Superior temporal gyrus (tissue), 1 donor: Measurements from ENCODE around the gene KBTBD13.
"Not testable (repeated sequence)": the region's sequence is repeated elsewhere in the genome, so short reads cannot be mapped to it uniquely, and the experiment has no call there.

Experiments
- DNase-seq: peaks from one replicate; pipeline ENCODE4 v3.0.0-alpha.2; 2016; ENCODE audit errors: extremely low spot score

KBTBD13 gene

GRCh38 chr15:65076486-65077290 lies at the start of gene KBTBD13:
Gene KBTBD13 (plus strand): TSS chr15:65076746. CDS start chr15:65076816, 70 bp downstream.
- DNase-seq, result no peak

DNA sequence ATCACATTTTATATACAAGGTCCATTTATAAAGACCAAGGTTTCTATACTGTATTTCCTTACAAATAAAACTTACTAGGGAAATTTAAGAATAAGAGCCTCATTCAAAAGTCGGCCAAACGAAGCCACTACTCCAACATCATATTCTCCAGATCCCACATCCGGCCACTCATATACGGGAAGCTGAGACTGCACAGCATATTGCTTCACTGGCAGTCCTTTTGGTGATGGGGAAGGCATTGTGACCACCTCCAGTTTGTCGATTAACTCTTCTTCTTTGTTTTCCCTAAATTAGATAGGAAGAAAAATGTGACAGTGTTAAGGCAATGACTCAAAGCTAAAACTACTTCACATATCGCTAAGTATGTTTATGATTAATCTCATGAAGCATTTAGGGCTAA lies 49.8 kb upstream of the KBTBD13 start:
- DNase-seq, result no peak

GRCh38 chr15:65027593-65027992 lies 49.0 kb upstream of the KBTBD13 start:
- no peak for DNase-seq

DNA sequence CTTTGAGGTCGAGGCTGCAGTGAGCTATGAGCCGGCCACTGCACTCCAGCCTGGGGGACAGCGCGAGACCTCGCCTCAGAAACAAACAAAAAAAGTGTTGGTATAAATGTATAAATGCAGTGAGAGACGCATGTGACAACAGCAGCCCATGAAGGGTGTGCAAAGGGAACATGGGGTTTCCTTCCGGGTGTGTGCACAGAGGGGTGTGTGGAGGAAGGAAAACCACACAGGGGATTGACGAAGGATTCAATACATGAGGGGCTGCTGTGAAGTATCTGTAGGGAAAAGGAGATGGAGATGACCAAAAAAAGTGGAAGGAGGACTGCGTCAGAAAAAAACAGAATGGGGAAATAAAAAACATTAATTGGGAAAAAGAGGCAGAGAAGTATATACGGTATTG lies 48.2 kb upstream of the KBTBD13 start:
- no peak for DNase-seq

- DNase-seq, result peak; percentile 89
Observed at GRCh38 chr15:65028921-65029735, 47.4 kb upstream of the KBTBD13 start, which contains the start of gene MTFMT. Gene MTFMT (minus strand): TSS chr15:65029639. CDS start chr15:65029613, 26 bp downstream.

DNA sequence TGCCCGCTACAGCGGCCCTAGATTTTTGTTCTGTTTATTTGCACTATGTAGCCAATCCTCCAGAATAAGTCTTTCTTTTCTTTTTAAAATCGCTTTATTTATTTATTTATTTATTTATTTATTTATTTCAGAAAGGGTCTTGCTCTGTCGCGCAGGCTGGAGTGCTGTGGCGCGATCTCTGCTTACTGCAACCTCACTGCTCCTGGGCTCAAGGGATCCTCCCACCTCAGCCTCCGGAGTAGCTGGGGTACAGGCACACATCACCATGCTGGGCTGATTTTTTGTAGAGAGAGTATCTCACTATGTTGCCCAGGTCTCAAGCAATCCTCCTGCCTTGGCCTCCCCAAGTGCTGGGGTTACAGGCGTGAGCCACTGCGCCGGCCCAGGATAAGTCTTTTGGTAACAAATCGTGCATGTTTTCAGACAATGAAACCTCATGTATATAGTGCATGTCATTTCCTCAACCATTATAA lies 46.8 kb upstream of the KBTBD13 start:
- DNase-seq, result no peak

GRCh38 chr15:65032801-65033537 lies 43.6 kb upstream of the KBTBD13 start:
- peak; percentile 59 for DNase-seq

DNA sequence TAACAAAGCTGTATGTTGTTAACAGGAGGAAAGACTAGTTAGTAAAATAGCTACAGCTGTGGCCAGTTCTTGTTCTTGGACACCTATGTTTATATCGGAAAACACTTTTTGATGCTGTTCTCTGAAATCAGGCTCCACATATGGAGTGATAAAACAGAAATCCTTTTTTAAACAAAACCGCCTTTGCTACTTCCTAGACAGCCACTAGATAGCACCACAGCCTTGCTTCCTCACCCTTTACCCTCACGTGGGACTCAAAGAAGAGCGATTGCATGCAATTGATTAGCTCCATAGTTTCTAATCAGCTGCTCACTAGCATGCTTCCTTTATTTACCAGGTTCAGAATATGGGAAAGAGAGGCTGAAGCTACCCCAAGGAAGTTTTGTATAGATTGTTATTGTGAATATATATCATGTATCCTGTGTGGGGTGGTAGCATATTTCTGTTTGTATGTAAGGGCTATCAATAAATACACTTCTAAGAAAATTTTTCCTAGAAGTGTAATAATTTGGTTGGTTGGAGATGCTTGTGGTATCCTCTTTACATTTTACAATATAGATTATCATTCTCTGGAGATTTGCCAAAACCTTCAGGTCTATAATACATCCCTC lies 42.8 kb upstream of the KBTBD13 start:
- peak; percentile 75 for DNase-seq

- no peak for DNase-seq
Observed at GRCh38 chr15:65034719-65035118, 41.8 kb upstream of the KBTBD13 start.

- no peak for DNase-seq
Observed at GRCh38 chr15:65037309-65037708, 39.2 kb upstream of the KBTBD13 start.

DNA sequence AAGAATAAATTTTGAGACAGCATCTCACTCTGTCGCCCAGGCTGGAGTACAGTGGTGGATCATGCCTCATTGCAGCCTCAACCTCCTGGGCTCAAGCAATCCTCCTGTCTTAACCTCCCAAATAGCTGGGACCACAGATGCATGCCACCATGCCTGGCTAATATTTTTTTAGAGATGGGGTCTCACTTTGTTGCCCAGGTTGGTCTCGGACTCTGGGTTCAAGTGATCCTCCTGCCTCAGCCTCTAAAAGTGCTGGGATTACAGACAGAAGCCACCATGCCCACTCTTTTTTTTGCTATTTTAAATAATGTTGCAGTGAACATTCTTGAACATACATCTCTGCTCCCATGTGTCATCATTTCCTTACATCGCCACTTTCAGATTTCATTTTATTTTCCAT lies 38.1 kb upstream of the KBTBD13 start:
- no peak for DNase-seq

GRCh38 chr15:65038836-65039235 lies 37.7 kb upstream of the KBTBD13 start:
- no peak for DNase-seq

DNA sequence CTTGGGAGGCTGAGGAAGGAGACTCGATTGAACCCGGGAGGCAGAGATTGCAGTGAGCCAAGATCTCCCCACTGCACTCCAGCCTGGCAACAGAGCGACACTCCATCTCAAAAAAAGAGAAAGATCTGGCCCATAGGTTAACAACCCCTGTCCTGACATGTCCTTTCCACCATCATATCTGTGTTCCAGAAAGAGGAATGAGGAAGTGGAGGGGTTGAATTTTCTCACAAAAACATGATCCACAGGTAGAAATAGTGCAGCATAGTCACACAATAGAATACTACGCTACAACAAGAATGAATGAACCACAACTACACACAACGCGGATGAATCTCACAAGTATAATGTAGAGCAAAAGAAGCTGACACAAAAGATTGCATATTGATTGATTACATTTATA lies 36.1 kb upstream of the KBTBD13 start:
- DNase-seq, result no peak

- no peak for DNase-seq
Observed at GRCh38 chr15:65041787-65042186, 34.8 kb upstream of the KBTBD13 start.

DNA sequence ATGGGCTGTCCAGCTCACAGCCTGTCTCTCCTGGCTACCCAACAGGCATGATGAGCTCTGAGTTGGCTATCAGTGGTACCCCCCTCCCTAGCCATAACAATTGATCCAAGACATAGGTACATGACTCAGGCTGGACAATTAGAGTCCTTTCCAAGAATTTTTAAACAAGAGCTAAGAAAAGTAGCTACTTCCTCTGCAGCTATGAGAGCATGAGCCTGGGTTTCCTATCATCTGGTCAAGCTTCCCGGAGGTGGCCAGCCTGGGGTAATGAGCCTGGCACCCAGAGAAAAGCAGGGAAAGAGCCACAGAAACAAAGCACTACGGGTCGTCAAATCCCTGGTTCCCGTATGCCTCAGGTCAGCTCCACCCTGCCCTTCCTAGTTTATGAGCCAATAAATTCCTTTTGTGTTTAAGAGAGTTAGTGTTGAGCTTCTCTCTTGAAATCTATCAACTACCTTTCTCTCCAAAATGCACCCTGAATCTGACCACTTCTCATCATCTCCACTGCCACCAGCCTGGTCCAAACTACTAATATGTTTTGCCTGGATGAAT lies 33.7 kb upstream of the KBTBD13 start:
- no peak for DNase-seq

DNA sequence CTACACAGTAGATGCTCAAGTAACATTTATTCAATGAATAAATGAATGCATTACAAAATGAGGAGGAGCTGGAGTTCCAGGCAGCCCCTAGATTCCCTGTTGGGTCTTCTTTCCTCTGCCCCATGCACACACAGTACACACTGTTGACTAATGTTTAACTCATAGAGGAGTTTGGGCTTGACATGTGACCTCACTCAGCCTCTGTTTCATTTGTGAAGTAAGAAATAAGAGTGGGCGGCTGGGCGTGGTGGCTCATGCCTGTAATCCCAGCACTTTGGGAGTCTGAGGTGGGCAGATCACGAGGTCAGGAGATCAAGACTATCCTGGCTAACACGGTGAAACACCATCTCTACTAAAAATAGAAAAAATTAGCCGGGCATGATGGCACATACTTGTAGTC lies 32.3 kb upstream of the KBTBD13 start:
- not testable (repeated sequence) for DNase-seq

GRCh38 chr15:65044724-65045481 lies 31.6 kb upstream of the KBTBD13 start, which contains the start of gene SLC51B:
Gene SLC51B (plus strand): TSS chr15:65045387. CDS start chr15:65050005, 4,618 bp downstream.
- DNase-seq, result no peak

- no peak for DNase-seq
Observed at GRCh38 chr15:65048241-65048640, 28.3 kb upstream of the KBTBD13 start.

GRCh38 chr15:65049418-65049840 lies 27.1 kb upstream of the KBTBD13 start:
- DNase-seq, result peak; percentile 98

DNA sequence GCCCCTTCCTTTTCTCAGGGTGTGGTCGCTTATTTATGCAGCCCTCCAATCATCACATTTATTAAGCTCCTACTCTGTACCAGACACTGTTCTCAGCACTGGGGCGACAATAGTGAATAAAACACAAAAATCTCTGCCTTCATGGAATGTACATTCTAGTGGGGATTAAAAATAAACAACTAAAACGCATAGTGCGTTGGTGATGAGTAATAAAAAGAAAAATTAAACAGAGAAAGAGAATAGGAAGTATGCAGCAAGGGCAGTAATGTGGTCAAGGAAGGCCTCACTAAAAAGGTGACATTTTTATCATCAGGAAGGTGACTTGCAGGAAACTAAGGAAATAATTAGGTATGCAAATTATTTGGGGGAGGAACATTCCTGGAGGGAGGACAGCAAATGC lies 26.3 kb upstream of the KBTBD13 start:
- DNase-seq, result no peak
